HG03280 (cell line): ENCODE results near the gene TTLL1.

Source experiments
- ATAC-seq: cut with Tn5 transposase; IDR thresholded peaks from one replicate; pipeline ENCODE4 v1.9.1; 2021; ENCODE audit warnings: mild to moderate bottlenecking, moderate library complexity; ENCODE audit not compliant: unreplicated experiment

Gene TTLL1

DNA sequence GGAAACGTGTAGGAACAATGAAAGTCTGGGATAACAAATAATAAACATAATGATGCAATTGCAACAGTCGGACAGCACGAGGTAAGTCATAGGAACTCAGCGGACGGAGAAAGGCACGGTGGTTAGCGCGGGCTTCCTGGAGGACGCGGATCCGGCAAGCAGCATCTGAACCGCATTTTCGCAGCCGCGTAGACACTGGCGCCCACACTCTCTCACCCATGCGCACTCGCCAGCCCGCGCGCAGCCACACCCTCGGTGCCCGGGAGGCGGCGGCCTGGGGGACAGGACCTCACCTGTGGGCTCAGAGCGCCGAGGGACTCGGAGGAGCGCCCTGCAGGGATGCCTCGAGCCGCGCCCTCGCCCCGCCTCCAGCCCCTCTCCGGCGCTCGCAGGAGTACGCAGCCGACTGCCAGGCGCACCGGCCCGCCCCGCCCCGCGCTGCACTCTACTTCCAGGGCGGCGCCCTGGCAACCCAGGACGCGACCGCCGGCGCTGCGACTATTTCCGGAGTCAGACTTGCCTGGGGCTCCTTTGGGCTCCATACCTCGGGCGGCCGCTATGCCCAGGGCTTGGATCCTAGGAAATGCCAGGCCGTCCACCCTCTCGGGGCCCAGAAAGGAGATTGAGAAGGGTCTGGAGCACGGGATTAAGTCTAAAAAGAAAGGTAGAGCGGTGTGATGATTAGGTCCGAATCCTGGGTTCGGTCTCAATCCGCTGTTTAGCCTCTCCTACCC, at the start of gene TTLL1:
TSS of gene TTLL1 (minus strand) at position 408 of the 734 bp plus-strand sequence. CDS start 13,805 bp downstream, outside the sequence.
- peak; percentile 86 for ATAC-seq

DNA sequence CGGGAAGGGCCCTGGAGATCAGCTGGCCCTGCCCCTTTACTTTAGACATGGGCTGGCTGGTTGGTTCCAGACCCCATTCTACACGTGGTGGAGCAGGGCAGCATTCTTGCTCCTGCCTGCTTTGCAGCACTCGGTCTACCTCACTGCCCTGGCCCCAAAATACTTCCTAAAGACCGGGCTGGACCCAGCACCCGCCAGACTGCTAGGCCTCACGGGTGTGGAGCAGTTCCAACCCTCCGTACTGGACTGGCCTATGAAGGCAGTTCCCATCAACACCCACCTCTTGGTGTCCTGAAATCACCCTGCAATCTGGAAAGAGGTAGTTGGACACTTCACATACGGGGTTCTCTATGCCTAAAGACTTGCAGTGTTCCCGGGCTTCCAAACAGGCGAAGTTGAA, 47.6 kb upstream of the TTLL1 start:
- ATAC-seq: no peak

DNA sequence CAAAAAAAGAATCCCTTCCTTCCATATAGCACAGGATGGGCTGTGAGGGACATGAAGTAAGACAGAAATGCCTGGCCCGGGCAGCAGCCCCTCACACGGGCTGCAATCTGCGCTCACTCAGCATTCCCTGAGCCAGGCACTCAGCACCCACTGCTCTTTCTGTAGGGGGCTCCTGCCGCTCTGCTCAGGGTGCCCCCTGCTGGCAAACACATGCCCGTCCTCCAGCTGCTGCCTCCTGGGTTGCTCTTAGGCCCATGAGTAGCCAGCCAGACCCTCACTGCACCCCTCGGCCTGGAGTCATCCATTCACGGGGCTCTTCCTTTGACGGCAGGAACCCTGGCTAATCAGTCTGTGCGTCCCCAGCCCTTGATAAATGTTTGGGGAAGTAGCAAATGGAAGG, 47.1 kb upstream of the TTLL1 start:
- ATAC-seq: no peak

DNA sequence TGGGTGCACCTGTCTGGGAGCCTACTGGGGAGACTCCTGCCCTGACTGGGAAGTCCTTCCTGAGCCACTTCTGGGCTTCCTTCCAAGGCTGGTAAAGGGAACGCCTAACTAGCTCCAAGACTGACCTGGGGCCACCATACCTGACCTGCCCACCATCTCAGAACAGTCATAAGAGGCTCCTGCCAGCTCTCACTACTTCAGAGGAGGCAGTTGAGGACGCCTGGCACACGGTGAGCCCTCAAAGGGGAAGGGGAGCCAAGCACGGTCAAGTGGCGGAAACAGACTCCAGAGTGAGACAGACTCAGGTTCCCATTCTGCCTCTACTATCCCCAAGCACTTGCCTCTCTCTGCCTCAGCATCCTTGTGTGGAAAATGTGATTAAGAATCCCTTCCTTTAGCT, 46.4 kb upstream of the TTLL1 start:
- ATAC-seq: no peak

DNA sequence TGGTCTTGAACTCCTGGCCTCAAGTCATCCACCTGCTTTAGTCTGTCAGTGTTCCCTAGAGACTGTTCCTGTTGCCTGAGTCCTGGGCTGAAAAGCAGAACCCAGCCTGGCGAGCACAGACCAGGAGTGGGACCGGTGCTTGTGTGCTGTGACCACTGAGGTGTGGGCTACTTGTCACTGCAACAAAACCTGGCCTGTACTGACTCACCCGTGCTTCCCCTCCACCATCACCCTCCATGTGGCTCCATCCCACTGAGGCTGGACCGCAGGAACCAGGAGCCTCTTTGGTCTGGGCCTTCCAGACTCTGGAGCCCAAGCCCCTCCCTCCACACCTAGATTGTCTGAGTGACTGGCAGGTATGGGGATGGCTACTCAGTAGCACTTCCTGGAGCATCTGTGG, 45.4 kb upstream of the TTLL1 start:
- ATAC-seq: no peak

DNA sequence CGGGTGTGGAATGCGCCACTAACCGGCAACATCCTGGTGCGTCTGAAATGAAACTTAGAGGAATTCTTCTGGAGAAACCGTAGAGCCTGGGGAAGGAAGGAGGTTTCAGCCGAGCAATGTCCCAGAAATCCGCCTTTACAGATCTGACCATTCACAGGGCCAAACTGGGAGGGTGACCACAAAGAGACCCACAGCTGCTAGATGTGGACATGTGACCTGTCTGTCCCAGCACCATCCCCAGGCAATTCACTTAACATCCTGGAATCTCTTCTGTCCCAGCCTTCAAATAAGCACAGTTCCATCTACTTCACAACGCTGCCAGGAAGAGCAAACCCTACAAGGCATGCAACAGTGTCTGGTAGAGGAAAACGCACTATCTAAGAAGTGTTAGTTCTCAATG, 44.2 kb upstream of the TTLL1 start:
- no peak for ATAC-seq

DNA sequence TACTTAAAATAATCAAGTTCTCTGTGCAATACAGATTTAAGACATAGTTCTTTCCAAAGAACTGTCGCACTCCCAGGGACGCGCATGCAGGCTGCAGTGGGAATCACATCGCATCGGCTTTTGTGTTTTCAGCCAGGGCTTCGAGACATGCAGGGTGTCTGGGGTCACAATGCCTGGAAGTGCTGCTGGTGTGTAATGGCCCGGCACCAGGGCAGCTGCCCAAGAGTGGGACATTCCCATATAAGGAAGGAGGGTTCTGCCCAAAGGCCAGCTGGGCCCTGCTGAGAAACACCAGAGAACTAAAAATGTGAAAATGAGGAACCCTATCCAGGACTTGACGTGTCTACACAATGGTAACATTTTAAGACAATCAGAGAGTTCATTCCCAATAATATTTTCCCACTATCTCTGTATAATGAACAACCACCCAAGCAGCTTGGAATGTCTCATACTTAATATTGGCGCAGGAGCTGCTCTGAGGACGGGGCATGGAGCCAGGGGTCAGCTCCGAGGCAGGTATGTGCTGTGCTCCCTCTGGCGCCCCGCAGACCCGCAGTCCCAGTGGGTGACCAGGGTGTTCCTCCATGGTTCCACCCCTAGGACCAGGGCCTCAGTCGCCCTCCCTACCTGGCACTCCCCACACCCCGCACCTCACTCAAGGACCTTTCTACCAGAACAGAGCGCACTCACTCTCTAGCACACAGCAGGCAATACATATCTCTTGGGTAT, 42.7 kb upstream of the TTLL1 start:
- ATAC-seq: no peak

DNA sequence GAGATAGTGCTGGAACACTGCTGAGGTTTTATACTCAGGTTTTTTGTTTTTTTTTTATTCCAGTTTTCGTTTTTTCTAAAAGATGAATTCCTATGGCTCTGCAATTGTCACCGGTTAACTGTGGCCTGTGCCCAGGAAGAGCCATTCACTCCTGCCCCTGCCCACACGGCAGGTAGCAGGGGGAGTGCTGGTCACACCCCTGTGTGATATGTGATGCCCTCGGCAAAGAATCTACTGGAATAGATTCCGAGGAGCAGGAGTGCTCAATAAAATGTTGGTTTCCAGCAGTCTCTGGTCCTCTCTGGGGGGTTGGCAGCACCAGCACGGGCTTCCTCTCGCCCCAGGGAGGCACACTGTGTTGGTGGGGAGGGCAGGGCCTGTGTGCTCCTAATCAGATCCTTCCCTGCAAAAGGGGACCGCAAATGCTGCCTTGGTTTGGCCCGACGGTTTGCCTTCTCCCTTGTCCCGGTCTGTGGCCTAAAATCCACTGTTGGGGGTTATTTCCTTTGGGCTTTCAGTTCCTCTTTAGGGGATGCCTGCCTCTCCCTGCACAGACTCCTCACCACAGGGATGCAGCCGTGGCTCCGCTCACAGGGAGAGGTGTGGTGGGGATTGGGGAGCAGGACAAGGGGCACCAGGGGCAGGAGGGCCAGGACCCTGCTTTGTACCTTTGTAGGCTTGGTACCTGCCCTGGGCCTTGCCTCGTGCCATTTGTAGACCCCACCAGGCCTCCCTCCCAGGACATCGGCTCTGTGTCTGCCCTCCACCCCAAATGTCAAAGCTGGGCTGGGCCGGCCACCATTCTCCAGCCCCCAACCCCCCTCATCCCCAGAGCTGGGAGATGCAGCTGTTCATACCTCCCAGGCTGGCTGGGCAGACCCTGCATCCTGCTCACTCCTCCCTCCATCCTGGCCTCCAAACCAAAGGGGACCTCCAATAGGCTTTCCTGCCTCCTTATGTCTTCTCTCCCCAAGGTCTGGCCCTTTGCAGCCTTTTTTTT, 40.5 kb upstream of the TTLL1 start:
- no peak for ATAC-seq

DNA sequence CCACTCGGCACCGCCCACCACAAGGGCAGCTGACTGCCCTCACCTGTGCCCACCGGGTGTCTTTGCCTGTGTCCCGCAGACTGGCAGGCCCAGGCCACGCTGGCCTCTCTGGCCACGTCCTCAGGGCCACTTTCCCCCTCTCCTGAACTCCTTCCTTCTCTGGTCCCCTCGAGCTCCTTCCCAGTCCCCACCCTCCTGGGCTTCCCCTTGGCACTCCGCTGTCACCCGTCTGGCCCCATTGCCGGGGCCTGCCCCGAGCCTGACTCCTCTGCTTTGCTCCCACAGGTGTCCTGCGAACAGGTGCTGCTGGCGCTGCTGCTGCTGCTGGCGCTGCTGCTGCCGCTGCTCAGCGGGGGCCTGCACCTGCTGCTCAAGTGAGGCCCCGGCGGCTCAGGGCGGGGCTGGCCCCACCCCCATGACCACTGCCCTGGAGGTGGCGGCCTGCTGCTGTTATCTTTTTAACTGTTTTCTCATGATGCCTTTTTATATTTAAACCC, 39.8 kb upstream of the TTLL1 start:
- ATAC-seq: no peak

DNA sequence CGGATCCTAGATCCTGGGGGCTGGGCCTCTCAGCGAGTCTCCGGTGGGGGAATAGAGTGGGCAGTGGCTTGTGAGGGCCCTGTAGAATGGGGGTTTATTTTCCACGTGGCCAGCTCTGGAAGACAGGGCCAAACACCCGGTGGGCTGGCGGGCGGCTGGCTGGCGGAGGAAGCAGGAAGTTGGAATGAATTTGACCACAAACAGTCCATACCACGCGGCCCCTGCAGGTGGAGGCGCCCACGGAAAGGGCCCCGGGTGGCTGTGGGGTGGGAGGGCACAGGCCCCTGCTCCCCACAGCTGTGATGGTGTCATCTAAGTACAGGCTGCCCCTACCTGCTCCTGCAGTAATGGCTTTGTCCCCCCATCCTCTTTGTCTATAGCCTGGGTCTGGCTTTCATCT, 38.9 kb upstream of the TTLL1 start:
- no peak for ATAC-seq

DNA sequence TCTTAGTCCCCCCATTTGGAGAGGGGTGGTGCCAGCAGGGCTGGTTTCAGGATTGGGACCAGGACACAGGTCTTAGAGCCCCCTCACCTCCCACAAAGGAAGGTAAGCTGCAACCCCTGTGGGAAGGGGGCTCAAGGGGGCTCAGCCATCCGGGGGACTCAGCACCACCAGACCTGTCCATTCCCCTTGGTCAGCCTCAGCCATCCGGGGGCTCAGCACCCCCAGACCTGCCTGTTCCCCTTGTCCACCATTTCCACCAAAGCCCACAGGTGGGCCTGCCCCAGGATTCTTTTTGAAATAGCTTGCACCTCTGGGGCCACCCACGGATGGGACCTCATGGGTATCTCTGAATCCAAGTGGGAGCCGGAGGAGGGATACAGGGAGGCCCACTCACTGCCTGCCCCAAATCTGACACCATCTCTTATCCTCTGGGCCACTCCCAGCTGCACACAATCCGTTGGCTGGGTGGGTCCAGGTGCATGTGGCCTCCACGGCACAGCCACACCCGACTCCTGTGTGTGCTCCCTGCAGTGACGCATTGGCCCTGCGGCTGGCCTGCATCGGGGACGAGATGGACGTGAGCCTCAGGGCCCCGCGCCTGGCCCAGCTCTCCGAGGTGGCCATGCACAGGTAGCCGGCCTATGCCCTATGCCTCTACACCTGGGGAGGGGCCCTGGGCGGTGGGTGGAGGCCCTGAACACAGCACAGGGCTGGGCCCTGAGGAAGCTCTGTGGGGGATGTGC, 38.1 kb upstream of the TTLL1 start:
- ATAC-seq: no peak

DNA sequence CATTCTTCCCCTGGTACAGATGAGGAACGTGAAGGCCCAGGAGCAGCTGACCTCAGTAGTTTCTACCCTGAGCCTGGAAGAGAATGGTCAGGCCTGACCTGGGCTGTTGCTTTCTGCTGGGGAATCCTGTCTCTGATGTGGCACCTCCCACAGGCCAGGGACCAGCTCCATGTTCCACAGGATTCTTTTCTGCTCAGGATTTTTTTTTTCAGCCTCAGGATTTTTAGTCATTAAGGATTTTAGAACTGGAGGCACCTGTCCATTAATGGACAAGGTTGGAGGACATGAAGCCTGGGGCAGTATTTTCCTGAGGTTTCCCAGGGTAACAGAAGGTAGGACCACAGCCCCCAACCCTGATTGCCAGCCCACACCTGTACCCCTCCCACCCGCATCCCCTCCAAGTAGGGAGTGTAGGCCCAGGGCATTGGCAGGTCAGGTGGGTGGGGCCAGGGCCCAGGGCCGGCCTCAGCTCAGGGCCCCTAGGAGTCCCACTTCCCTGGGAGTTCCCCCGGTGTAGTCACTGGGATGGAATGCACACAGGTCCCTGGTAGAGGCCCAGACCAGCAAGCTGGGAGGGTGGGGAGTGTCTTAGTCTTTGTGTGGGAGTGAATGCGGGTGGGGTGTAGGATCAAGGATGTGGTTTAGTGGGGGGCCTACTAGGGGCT, 37.4 kb upstream of the TTLL1 start:
- no peak for ATAC-seq

DNA sequence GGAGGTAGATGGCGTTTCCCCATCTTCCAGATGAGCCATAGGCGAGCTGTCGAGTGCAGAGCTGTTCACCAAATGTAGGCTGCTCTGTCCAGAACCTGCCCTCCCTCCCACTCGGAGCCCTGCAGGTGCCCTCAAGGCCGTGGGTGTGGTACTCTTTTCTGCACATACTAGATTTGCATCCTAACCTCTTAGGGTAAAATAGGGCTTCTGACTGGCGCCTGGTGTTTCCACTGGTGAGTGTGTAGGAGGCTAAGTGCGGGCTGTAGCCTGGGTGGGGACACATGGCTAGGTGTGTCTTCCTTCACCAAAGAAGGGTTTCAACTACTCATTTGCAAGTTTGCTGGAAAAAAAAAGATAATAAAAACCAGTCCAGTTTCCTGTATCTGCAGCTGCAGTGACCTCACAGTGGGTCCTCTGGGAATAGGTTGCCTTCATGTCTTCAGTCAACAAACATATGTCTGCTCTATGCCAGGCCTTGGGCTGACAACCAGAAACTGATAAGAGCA, 29.8 kb upstream of the TTLL1 start:
- peak; percentile 79 for ATAC-seq

DNA sequence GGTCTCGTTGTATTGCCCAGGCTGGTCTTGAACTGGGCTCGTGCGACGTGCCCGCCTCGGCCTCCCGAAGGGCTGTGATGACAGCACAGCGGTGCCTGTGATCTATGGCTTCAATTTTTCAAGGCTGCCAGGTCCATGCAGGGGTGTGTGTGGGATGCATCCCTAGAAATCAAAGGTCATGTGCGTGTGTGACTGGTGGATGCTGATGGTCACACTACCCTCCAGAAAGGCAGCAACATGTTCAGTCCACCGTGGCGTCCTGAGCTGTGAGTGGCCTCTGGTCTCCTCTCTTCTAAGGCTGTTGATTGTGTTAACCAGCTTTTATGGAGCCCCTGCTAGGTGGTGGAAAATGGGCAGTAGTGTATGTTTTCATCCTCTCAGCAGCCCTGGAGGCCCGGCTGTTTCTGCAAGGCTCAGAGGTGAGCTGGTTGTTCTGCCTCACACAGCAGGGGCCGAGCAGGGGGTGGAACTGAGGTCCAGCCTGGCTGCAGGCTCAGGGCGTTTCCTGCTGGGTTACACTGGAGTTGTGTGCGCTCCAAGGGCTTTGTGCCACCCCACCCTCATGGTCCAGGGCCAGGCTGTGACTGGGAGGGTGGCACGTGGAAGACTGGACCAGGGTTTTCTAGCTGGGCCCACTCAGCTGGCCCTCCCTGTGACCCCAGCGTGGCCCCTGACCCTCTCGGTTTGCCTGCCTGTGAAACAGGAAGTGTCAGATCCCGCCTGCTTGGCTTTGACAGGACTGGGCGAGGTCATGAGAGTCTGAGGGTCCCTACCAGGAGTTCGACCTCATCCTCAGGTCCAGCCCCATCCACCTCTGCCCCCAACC, 29.0 kb upstream of the TTLL1 start:
- ATAC-seq: peak; percentile 7

DNA sequence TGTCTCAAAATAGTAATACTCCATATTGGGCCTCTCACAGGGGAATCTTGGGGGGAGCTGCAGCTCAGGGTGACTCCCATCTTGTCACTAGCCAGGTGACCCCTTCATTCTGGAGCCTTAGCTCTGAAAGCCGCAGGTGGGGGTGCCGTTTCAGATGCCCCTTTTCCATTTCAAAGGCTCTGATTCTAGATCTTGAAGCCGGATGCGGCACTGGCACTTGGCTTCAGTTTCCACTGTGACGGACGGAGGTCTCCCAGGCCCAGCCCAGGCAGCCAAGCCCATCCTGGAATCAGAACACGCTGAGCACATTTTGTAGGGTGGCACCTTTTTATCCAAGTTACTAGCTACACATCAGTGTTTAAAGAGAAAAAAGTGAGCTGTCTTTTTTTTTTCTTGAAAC, 27.7 kb upstream of the TTLL1 start:
- no peak for ATAC-seq

DNA sequence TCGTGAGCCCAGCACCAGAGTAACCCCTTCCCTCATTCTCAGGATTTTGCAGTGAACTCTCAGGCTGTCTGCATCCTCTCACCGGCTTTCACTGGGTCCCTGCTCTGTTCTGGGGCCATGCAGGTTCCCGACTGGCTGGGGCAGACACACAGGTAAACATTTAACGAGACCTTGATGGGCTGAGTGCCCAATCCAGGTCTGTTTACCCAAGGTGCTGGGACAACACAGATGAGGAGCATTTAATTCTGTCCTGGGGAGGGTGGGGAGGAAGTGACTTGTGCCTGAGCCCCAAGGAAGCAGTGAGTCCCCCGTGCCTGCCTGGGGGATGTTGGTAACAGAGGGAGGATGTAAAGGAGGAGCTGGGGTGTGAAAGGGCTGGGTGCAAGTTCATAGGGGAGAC, 25.8 kb upstream of the TTLL1 start:
- ATAC-seq: no peak

DNA sequence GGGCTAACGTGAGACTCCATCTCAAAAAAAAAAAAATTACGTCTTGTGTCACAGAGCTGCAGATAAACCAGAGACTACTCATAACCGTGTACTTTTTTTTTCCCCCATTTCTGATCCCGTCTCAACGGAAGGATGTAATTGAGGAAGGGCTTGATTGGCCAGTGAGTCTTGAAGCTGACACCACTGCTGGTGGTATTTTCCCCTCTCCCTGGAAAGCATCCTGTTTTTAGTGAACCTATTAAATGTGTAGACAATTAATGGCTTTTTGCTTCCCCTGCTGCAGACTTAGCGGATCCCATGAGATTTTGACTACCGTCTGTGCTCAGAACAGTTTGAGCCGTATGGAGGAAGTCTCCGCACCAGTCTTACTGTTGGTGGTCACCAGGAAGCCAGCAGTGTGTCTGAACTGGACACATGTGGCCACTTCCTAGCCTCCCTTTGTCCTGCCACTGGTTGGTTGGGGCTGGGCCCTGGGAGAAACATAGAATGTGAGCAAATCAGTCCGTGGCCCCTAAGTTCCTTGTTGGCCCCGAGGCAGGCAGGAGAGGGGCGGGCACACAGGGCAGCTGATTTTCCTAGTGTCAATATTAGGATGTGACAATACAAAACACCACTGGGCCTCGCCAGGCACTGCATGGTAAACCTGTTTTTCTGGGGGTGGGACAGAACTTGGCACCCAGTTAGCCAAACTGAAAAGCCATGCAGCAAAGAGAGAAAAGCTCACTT, 24.5 kb upstream of the TTLL1 start:
- ATAC-seq: no peak

DNA sequence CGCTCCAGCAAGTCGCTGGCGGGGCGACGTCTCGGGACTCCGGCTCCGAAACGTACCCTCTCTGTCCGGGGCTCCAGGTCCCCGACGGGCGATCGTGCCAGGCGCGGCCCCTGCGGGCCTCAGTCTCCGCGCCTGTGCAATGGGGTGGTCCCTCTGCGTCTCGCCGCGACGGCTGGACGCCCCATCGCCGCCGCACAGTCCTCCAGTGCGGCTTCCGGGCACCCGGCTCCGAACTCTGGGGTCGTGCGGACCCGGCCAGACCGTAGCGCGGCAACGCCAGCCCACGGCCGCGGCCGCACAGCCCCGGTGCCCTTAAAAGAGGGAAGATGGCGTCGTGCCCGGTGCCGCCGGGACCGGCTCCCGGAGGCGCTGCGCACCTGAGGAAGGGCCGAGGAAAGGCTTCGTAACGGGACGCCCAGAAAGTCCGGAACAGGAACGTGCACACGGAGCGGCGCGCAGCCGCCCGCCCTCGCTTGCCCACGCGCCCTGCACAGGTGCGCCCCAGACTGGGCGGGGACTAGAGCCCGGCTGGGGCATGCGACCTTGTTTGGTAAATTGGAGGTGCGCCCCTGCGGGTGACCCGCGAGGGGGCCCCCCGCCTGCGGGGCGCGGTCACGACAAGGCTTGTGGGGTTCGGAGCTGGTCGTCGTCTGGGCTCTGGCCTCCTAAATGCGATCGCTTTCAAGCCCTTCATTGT, 21.9 kb upstream of the TTLL1 start:
- ATAC-seq: peak; percentile 65
